PC-9 (cell line): ENCODE data around the gene HAUS5.

ENCODE experiments used
- CTCF ChIP-seq: fragments of 200-600 bp; sonication (generic); conservative IDR thresholded peaks from 2 replicates; pipeline ENCODE4 v1.6.1; 2017; ENCODE audit warnings: mixed run types, antibody characterized with exemption, mild to moderate bottlenecking, moderate library complexity
- EZH2 ChIP-seq: fragments of 200-600 bp; sonication (generic); IDR thresholded peaks from 2 replicates; pipeline ENCODE4 v1.8.0; 2017; ENCODE audit warnings: antibody characterized with exemption, low read depth

GRCh38 chr19:35663981-35664380 is 51.4 kb downstream of the HAUS5 start:
- no peak for TF ChIP-seq CTCF
- TF ChIP-seq EZH2, result no peak
